Chondrocyte (in vitro differentiated cells): ENCODE measurements around the gene DUSP14. TPM values are rescaled to one million over a fixed set of nuclear protein-coding genes. Genes with fewer than 3 reads are reported as not detected.

ENCODE experiments used
- DNase-seq: peaks from one replicate; pipeline ENCODE4 v3.0.0; 2021; ENCODE audit warnings: mixed read lengths, low spot score
- H3K27ac Mint-ChIP-seq: one replicate; pipeline ENCODE4 v1.8.0; 2021; ENCODE audit warnings: mild to moderate bottlenecking, moderate library complexity, mixed read lengths; ENCODE audit not compliant: unreplicated experiment
- H3K27me3 Mint-ChIP-seq: 2 replicates; pipeline ENCODE4 v1.8.0; 2021; ENCODE audit warnings: low read depth, mixed read lengths
- H3K36me3 Mint-ChIP-seq: 2 replicates; pipeline ENCODE4 v1.8.0; 2021; ENCODE audit warnings: low read depth, mixed read lengths
- H3K4me1 Mint-ChIP-seq: 2 replicates; pipeline ENCODE4 v1.8.0; 2021; ENCODE audit warnings: low read depth, mild to moderate bottlenecking, mixed read lengths
- H3K4me3 Mint-ChIP-seq: one replicate; pipeline ENCODE4 v1.8.0; 2021; ENCODE audit warnings: mild to moderate bottlenecking, moderate library complexity, mixed read lengths; ENCODE audit not compliant: unreplicated experiment
- H3K9me3 Mint-ChIP-seq: 2 replicates; pipeline ENCODE4 v1.8.0; 2021; ENCODE audit warnings: low read depth, mixed read lengths
- CTCF ChIP-seq: fragments of 200-600 bp; sonication (generic); IDR thresholded peaks from 2 replicates; pipeline ENCODE4 v1.5.0; 2021; ENCODE audit warnings: antibody characterized with exemption, mild to moderate bottlenecking, moderate library complexity
- total RNA-seq: library from RNA; stranded (reverse); gene quantifications from 3 replicates; pipeline ENCODE4 v1.2.1, GENCODE V29; 2021

DUSP14 gene
- total RNA-seq, 1 donor from 2014 or later = 37.3 TPM

- H3K36me3 Mint-ChIP-seq = peaks cover 21% of the 10 kb centered on the region
- H3K4me3 Mint-ChIP-seq = no peak overlapping the region
- no peaks in the 10 kb centered on the region for H3K27me3 Mint-ChIP-seq
- DNase-seq = no peak
- no peaks in the 10 kb centered on the region for H3K9me3 Mint-ChIP-seq
- TF ChIP-seq CTCF = no peak
- H3K27ac Mint-ChIP-seq = no peak overlapping the region
- H3K4me1 Mint-ChIP-seq = no peaks in the 10 kb centered on the region
These were observed 24.5 kb upstream of the DUSP14 start for GRCh38 chr17:37465069-37465616.

DNA sequence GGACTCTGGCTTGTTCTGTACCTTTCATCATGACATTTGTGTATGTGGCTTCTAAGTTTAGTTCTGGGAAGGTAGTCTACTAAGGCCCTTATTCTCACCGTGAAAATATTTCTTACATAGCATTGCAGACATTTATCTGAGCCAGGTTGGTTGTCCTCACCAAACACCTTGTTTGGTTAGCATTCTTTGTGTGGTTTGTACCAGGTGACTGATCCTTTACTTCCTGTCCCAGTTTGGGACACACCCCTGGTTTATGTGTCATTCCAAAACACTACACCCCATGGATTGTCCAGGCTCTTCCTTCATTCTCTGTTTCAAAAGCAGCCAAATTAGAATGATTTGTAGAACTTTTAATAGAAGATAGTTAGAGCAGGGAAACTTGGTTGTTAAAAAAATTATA is 23.2 kb upstream of the DUSP14 start:
- H3K27ac Mint-ChIP-seq = no peak overlapping the region
- no peaks in the 10 kb centered on the region for H3K4me1 Mint-ChIP-seq

GRCh38 chr17:37470181-37470580 is 19.5 kb upstream of the DUSP14 start:
- H3K27me3 Mint-ChIP-seq = no peaks in the 10 kb centered on the region

More for the DNA sequence above, 23.2 kb upstream of the DUSP14 start:
- no peaks in the 10 kb centered on the region for H3K27me3 Mint-ChIP-seq
- TF ChIP-seq CTCF = no peak
- H3K36me3 Mint-ChIP-seq = peaks cover 29% of the 10 kb centered on the region
- no peaks in the 10 kb centered on the region for H3K9me3 Mint-ChIP-seq
- no peak for DNase-seq
- no peak overlapping the region for H3K4me3 Mint-ChIP-seq

GRCh38 chr17:37475731-37476420 is 13.8 kb upstream of the DUSP14 start:
- no peak overlapping the region for H3K4me3 Mint-ChIP-seq
- H3K4me1 Mint-ChIP-seq = peaks cover 19% of the 10 kb centered on the region
- no peaks in the 10 kb centered on the region for H3K9me3 Mint-ChIP-seq
- no peak for TF ChIP-seq CTCF
- peak overlapping the region; percentile 80 for H3K27ac Mint-ChIP-seq
- peaks cover 46% of the 10 kb centered on the region for H3K36me3 Mint-ChIP-seq
- DNase-seq = no peak
- no peaks in the 10 kb centered on the region for H3K27me3 Mint-ChIP-seq

More at GRCh38 chr17:37470181-37470580, 19.5 kb upstream of the DUSP14 start:
- no peak for DNase-seq
- H3K27ac Mint-ChIP-seq = no peak overlapping the region
- no peaks in the 10 kb centered on the region for H3K4me1 Mint-ChIP-seq
- no peaks in the 10 kb centered on the region for H3K9me3 Mint-ChIP-seq
- H3K36me3 Mint-ChIP-seq = peaks cover 37% of the 10 kb centered on the region
- no peak for TF ChIP-seq CTCF
- no peak overlapping the region for H3K4me3 Mint-ChIP-seq

DNA sequence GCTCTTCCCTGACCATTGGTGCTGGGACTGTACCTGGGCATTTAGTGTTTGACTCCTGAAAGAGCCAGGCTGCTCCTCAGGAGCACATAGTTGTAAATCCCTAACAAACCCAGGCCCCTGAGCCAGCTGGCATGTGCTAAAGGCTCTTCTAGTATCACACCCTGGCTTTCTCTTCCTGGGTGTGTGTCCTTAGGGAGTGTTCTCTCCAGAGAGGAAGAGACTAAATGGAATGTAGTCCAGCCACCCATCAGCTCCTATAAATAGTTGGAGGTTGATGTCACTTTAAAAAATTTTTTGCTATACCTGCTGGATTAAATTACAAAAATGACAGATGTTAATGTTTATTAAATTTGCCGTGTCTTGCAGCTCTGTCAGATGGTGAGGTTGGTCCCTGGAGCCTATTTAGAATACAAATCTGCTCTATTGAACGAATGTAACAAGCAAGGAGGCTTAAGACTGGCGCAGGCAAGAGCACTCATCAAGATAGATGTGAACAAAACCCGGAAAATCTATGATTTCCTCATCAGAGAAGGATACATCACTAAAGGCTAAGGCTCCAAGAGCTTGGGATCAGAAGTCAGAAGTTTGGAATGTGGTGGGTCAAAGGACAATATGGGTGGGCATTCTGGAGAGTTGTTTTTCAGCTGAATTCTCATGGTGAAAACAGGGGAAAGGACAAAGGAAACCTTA is 13.1 kb upstream of the DUSP14 start:
- Mint-ChIP-seq H3K27ac (peak overlapping the region; percentile 80), H3K4me3 (no peak overlapping the region), H3K27me3 (no peaks in the 10 kb centered on the region), H3K9me3 (no peaks in the 10 kb centered on the region), H3K4me1 (peaks cover 19% of the 10 kb centered on the region), H3K36me3 (peaks cover 42% of the 10 kb centered on the region)
- TF ChIP-seq CTCF = no peak
- DNase-seq = no peak
